Measurements from ENCODE around the gene MLH3.

DNA sequence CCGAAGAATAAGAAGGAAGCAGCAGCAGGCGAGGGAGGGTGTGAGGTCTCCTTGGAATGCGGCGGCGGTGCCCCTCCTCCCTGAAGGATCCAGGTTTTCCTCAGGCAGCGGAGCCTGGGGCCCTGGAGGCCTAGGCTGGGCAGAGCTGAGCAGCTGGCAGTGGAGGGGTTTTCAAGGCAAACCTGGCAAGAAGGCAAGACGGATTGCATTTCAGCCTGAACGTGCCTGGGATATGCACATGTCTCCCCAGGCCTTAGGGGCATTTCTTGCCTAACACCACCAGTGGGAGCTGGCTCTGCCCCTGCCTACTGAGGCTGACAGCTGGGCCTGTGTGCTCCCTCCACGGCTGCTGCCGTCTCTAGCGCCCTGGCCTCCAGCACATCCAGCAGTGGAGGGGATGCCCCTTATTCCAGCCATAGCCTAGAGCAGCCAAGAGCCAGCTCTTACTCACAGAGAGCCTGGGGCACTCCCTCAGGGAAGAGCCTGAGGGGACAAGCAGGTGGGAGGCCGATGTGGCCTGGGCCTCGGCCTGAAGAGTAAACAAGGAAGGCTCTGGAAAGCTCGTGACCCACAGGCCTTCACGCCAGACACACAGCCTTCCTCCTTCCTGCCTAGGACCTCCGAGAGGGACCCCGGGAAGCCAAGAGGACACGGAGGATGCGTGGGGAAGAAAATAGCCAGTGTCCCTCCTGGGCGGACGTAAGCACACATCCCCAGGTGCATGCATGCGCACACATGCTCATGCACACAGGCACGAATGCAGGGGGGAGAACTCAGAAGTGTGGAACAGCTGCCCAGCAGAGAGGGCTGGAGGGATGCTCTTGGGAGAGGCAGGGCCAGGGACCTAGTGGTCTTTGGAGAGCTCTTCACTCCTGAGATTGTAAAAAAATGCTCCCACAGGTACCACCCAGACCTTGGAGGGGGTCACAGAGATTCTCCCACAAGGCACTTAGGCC, 71.5 kb downstream of the MLH3 start:
- TF ChIP-seq, protein P1, sequence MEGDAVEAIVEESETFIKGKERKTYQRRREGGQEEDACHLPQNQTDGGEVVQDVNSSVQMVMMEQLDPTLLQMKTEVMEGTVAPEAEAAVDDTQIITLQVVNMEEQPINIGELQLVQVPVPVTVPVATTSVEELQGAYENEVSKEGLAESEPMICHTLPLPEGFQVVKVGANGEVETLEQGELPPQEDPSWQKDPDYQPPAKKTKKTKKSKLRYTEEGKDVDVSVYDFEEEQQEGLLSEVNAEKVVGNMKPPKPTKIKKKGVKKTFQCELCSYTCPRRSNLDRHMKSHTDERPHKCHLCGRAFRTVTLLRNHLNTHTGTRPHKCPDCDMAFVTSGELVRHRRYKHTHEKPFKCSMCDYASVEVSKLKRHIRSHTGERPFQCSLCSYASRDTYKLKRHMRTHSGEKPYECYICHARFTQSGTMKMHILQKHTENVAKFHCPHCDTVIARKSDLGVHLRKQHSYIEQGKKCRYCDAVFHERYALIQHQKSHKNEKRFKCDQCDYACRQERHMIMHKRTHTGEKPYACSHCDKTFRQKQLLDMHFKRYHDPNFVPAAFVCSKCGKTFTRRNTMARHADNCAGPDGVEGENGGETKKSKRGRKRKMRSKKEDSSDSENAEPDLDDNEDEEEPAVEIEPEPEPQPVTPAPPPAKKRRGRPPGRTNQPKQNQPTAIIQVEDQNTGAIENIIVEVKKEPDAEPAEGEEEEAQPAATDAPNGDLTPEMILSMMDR (IDR thresholded peaks at IDR 0.05) = no peak
- no peak for TF ChIP-seq POLR2A (IDR thresholded peaks at IDR 0.05)

Data from body of pancreas (tissue), 4 donors.